HepG2 (cell line): Measurements from ENCODE around the gene PTPRE. TPM values are rescaled to one million over a fixed set of nuclear protein-coding genes. Genes with fewer than 3 reads are reported as not detected.

Experiments
- ATAC-seq: fragments of 200-7000 bp; cut with Tn5 transposase; 3 replicates; pipeline ENCODE4 v1.9.1; 2020; ENCODE audit warnings: mild to moderate bottlenecking, moderate library complexity
- BruUV-seq: library from RNA; stranded (reverse); fragments of 400-500 nt; replicated peaks from 2 replicates; lab custom pipeline; 2021; lab: Mats Ljungman, UMichigan
- CTCF ChIA-PET: fragments of 300-600 bp; formaldehyde crosslinking; extraction: SDS; loops from one replicate; lab custom pipeline; 2021; ENCODE audit warnings: low total read pairs, inconsistent platforms, low intra/inter-chr PET ratio; lab: Yijun Ruan, JAX
- POLR2A ChIA-PET: fragments of 350-600 bp; sonication (Branson Sonifier 250); formaldehyde crosslinking; loops from one replicate; lab custom pipeline; 2020; ENCODE audit warnings: antibody characterized with exemption, inconsistent platforms; lab: Yijun Ruan, JAX
- DNase-seq: peaks from one replicate; pipeline ENCODE4 v3.0.0-alpha.2; 2015; ENCODE audit warnings: low spot score
- FAIRE-seq: peaks from 3 replicates; lab custom pipeline; 2011; peaks lifted over from hg19 to GRCh38; lab: Jason Lieb, UNC
- H2AFZ ChIP-seq: one replicate; pipeline ENCODE4 v1.6.1; 2011; ENCODE audit warnings: low read length, inconsistent platforms
- H3K27ac ChIP-seq: fragments of 300-600 bp; 3 replicates; pipeline ENCODE4 v1.8.0; 2011; ENCODE audit warnings: mixed run types, mild to moderate bottlenecking, mixed read lengths, low read length, inconsistent platforms; ENCODE audit not compliant: insufficient read depth; ENCODE audit errors: extremely low read length
- H3K27me3 ChIP-seq, 2 experiments: fragments of 200-600 bp in 1 of 2; 2 replicates in 1 of 2; 3 replicates in 1 of 2; pipeline versions ENCODE4 v1.6.0 to v1.8.0; 2011; ENCODE audit warnings: low read length in 2 of 2, mild to moderate bottlenecking in 2 of 2, moderate library complexity in 2 of 2, inconsistent platforms in 1 of 2; ENCODE audit not compliant: insufficient read depth in 2 of 2, control insufficient read depth in 1 of 2
- H3K36me3 ChIP-seq, 2 experiments: fragments of 200-600 bp in 1 of 2; replicated peaks in 1 of 2; 2 replicates in 1 of 2; 3 replicates in 1 of 2; pipeline versions ENCODE4 v1.5.1 to v1.8.0; 2011; ENCODE audit warnings: low read length in 2 of 2, inconsistent platforms in 1 of 2; ENCODE audit not compliant: insufficient read depth in 2 of 2, control insufficient read depth in 1 of 2
- H3K4me1 ChIP-seq: 2 replicates; pipeline ENCODE4 v1.5.1; 2012; ENCODE audit warnings: low read length, inconsistent platforms; ENCODE audit not compliant: insufficient read depth
- H3K4me2 ChIP-seq: 2 replicates; pipeline ENCODE4 v1.6.0; 2011; ENCODE audit warnings: low read depth, low read length, inconsistent platforms
- H3K4me3 ChIP-seq, 3 experiments: fragments of 200-600 bp in 1 of 3; sonication (generic), shearing (Covaris generic) in 1 of 3; replicated peaks in 1 of 3; 2 replicates each; pipeline ENCODE4 v1.5.1; 2011 to 2016; ENCODE audit warnings: low read length in 3 of 3, inconsistent platforms in 2 of 3, low read depth in 2 of 3, mild to moderate bottlenecking in 2 of 3, control low read depth in 1 of 3, mixed read lengths in 1 of 3; ENCODE audit not compliant: insufficient read depth in 1 of 3
- H3K79me2 ChIP-seq: one replicate; pipeline ENCODE4 v1.6.1; 2011; ENCODE audit warnings: low read length, inconsistent platforms; ENCODE audit not compliant: insufficient read depth
- H3K9ac ChIP-seq: 2 replicates; pipeline ENCODE4 v1.6.0; 2011; ENCODE audit warnings: mild to moderate bottlenecking, low read depth, low read length, inconsistent platforms; ENCODE audit not compliant: insufficient read depth
- H3K9me3 ChIP-seq: 2 replicates; pipeline ENCODE4 v1.5.1; 2012; ENCODE audit warnings: mild to moderate bottlenecking, low read length
- H4K20me1 ChIP-seq: 2 replicates; pipeline ENCODE4 v1.6.0; 2011; ENCODE audit warnings: inconsistent platforms, mild to moderate bottlenecking, low read length, moderate library complexity; ENCODE audit not compliant: insufficient read depth
- CBX5 ChIP-seq: sonication (generic); formaldehyde crosslinking; IDR thresholded peaks from 2 replicates; pipeline ENCODE4 v1.4.0; 2020; ENCODE audit warnings: missing genetic modification reagents, borderline replicate concordance
- GABPB1 ChIP-seq: IDR thresholded peaks from 2 replicates; pipeline ENCODE4 v1.6.1; 2016; ENCODE audit warnings: mild to moderate bottlenecking, missing genetic modification reagents, moderate library complexity, missing compliant biosample characterization
- PBX2 ChIP-seq: IDR thresholded peaks from 2 replicates; pipeline ENCODE4 v1.6.1; 2016; ENCODE audit warnings: control low read depth
- SOX13 ChIP-seq, 3 experiments: fragments of 450-650 bp in 1 of 3; sonication (generic) in 1 of 3; formaldehyde crosslinking in 1 of 3; IDR thresholded peaks in 2 of 3; conservative IDR thresholded peaks in 1 of 3; 2 replicates each; pipeline versions ENCODE4 v1.5.0 to v1.6.1; 2016 to 2020; ENCODE audit warnings: antibody characterized with exemption in 1 of 3, mild to moderate bottlenecking in 1 of 3, missing compliant biosample characterization in 1 of 3, missing genetic modification reagents in 1 of 3, moderate library complexity in 1 of 3
- ZEB1 ChIP-seq: IDR thresholded peaks from 2 replicates; pipeline ENCODE4 v1.6.1; 2012; ENCODE audit warnings: mild to moderate bottlenecking, low read depth, inconsistent platforms; ENCODE audit not compliant: insufficient replicate concordance
- ZFP1 ChIP-seq: IDR thresholded peaks from 2 replicates; pipeline ENCODE4 v1.6.1; 2016
- ZFY ChIP-seq: sonication (generic); formaldehyde crosslinking; IDR thresholded peaks from 2 replicates; pipeline ENCODE4 v1.4.0; 2020; ENCODE audit warnings: missing genetic modification reagents
- ZMAT5 ChIP-seq: sonication (generic); formaldehyde crosslinking; IDR thresholded peaks from 2 replicates; pipeline ENCODE4 v1.5.0; 2020; ENCODE audit warnings: mild to moderate bottlenecking, low read depth, missing genetic modification reagents, borderline replicate concordance
- WGBS: methylation state at CpG from one replicate; pipeline ENCODE4 v1.1.6; 2017; ENCODE audit warnings: low lambda C conversion rate; 5-methylcytosine and 5-hydroxymethylcytosine counted together
- in situ Hi-C: cut with HindIII; loops from 2 replicates; pipeline ENCODE4 v1.10.0; 2017; ENCODE audit warnings: low pct_unique_long_range_greater_than_20kb; ENCODE audit not compliant: extremely low pct_ligation_motif_present
- intact Hi-C: fragments of 100-400 bp; cut with micrococcal nuclease; formaldehyde crosslinking; loops from one replicate; pipeline ENCODE4 v1.10.0; 2022; ENCODE audit not compliant: unreplicated experiment
- polyA plus RNA-seq, 8 experiments: library from polyadenylated mRNA; depleted of rRNA in 3 of 8; stranded (reverse) in 7 of 8; unstranded in 1 of 8; fragments of >200 nt; fragmentation: Illumina TruSeq in 4 of 8; extraction: Trizol in 4 of 8; gene quantifications; 2 replicates each; pipeline versions ENCODE4 v1.2.1 to v1.2.3, GENCODE V29; 2011 to 2016; ENCODE audit warnings: low read depth in 4 of 8, missing spikeins in 1 of 8, mixed read lengths in 1 of 8; ENCODE audit not compliant: insufficient read depth in 1 of 8
- total RNA-seq, 5 experiments: library from RNA; depleted of rRNA; stranded (reverse); fragments of >200 nt; fragmentation: Illumina TruSeq; extraction: Trizol; gene quantifications; 2 replicates each; pipeline ENCODE4 v1.2.3, GENCODE V29; 2016; ENCODE audit warnings: low read depth in 1 of 5
- TF ChIP-seq, protein P1 (sequence below): sonication (generic); formaldehyde crosslinking; IDR thresholded peaks from 2 replicates; pipeline ENCODE4 v1.8.0; 2022; ENCODE audit warnings: mild to moderate bottlenecking, missing genetic modification reagents, moderate library complexity
- TF ChIP-seq, protein P2 (sequence below): sonication (generic); formaldehyde crosslinking; IDR thresholded peaks from 2 replicates; pipeline ENCODE4 v1.4.0; 2020; ENCODE audit warnings: missing genetic modification reagents
- TF ChIP-seq, protein P3 (sequence below): sonication (generic); formaldehyde crosslinking; IDR thresholded peaks from 2 replicates; pipeline ENCODE4 v1.5.0; 2020; ENCODE audit warnings: mild to moderate bottlenecking, missing genetic modification reagents, borderline replicate concordance

Gene PTPRE
- total and polyA plus RNA-seq, 2 of the 13 experiments (the other 11 are each of a cell fraction or from before 2014, with no cell fraction given), result 0.01 to 0.02 TPM

- FAIRE-seq, result no peak
- BruUV-seq, result no TSS peak
- no peaks in the 10 kb centered on the region for H3K4me1 ChIP-seq
- no peak overlapping the region for H3K9ac ChIP-seq
- H3K9me3 ChIP-seq, result no peaks in the 10 kb centered on the region
- no peaks in the 10 kb centered on the region for H3K36me3 ChIP-seq
- ATAC-seq, result no peak
- H2AFZ ChIP-seq, result no peak overlapping the region
- no peak overlapping the region for H3K27ac ChIP-seq
- H3K4me3 ChIP-seq, result no peak overlapping the region
- no peak overlapping the region for H3K4me2 ChIP-seq
- intact Hi-C loops (no loop called here), in situ Hi-C loops (no loop called here)
- POLR2A ChIA-PET, result no interaction called here
- CTCF ChIA-PET, result no interaction called here
- H3K27me3 ChIP-seq, result peaks cover 7 to 45% of the 10 kb centered on the region in 2 experiments; a peak in 4 of 5 replicates
- no peak for DNase-seq
- no peaks in the 10 kb centered on the region for H3K79me2 ChIP-seq
- no peaks in the 10 kb centered on the region for H4K20me1 ChIP-seq
- 24% methylated on average over 17 of the region's 24 CpGs for WGBS
- TF ChIP-seq, protein P1, sequence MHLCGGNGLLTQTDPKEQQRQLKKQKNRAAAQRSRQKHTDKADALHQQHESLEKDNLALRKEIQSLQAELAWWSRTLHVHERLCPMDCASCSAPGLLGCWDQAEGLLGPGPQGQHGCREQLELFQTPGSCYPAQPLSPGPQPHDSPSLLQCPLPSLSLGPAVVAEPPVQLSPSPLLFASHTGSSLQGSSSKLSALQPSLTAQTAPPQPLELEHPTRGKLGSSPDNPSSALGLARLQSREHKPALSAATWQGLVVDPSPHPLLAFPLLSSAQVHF, result no peak
- TF ChIP-seq, protein P2, sequence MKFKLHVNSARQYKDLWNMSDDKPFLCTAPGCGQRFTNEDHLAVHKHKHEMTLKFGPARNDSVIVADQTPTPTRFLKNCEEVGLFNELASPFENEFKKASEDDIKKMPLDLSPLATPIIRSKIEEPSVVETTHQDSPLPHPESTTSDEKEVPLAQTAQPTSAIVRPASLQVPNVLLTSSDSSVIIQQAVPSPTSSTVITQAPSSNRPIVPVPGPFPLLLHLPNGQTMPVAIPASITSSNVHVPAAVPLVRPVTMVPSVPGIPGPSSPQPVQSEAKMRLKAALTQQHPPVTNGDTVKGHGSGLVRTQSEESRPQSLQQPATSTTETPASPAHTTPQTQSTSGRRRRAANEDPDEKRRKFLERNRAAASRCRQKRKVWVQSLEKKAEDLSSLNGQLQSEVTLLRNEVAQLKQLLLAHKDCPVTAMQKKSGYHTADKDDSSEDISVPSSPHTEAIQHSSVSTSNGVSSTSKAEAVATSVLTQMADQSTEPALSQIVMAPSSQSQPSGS (CRISPR knock-in tag), result no peak
- TF ChIP-seq ZMAT5 (CRISPR knock-in tag), result no peak
- no peak for TF ChIP-seq ZEB1
- TF ChIP-seq SOX13 (IDR thresholded peaks at IDR 0.05), result no peak
- TF ChIP-seq SOX13 (CRISPR knock-in tag; conservative IDR thresholded peaks at IDR 0.05 in 1 of 2, IDR thresholded peaks at IDR 0.05 in 1 of 2), result no peak
- TF ChIP-seq ZFP1 (CRISPR knock-in tag), result no peak
- TF ChIP-seq, protein P3, sequence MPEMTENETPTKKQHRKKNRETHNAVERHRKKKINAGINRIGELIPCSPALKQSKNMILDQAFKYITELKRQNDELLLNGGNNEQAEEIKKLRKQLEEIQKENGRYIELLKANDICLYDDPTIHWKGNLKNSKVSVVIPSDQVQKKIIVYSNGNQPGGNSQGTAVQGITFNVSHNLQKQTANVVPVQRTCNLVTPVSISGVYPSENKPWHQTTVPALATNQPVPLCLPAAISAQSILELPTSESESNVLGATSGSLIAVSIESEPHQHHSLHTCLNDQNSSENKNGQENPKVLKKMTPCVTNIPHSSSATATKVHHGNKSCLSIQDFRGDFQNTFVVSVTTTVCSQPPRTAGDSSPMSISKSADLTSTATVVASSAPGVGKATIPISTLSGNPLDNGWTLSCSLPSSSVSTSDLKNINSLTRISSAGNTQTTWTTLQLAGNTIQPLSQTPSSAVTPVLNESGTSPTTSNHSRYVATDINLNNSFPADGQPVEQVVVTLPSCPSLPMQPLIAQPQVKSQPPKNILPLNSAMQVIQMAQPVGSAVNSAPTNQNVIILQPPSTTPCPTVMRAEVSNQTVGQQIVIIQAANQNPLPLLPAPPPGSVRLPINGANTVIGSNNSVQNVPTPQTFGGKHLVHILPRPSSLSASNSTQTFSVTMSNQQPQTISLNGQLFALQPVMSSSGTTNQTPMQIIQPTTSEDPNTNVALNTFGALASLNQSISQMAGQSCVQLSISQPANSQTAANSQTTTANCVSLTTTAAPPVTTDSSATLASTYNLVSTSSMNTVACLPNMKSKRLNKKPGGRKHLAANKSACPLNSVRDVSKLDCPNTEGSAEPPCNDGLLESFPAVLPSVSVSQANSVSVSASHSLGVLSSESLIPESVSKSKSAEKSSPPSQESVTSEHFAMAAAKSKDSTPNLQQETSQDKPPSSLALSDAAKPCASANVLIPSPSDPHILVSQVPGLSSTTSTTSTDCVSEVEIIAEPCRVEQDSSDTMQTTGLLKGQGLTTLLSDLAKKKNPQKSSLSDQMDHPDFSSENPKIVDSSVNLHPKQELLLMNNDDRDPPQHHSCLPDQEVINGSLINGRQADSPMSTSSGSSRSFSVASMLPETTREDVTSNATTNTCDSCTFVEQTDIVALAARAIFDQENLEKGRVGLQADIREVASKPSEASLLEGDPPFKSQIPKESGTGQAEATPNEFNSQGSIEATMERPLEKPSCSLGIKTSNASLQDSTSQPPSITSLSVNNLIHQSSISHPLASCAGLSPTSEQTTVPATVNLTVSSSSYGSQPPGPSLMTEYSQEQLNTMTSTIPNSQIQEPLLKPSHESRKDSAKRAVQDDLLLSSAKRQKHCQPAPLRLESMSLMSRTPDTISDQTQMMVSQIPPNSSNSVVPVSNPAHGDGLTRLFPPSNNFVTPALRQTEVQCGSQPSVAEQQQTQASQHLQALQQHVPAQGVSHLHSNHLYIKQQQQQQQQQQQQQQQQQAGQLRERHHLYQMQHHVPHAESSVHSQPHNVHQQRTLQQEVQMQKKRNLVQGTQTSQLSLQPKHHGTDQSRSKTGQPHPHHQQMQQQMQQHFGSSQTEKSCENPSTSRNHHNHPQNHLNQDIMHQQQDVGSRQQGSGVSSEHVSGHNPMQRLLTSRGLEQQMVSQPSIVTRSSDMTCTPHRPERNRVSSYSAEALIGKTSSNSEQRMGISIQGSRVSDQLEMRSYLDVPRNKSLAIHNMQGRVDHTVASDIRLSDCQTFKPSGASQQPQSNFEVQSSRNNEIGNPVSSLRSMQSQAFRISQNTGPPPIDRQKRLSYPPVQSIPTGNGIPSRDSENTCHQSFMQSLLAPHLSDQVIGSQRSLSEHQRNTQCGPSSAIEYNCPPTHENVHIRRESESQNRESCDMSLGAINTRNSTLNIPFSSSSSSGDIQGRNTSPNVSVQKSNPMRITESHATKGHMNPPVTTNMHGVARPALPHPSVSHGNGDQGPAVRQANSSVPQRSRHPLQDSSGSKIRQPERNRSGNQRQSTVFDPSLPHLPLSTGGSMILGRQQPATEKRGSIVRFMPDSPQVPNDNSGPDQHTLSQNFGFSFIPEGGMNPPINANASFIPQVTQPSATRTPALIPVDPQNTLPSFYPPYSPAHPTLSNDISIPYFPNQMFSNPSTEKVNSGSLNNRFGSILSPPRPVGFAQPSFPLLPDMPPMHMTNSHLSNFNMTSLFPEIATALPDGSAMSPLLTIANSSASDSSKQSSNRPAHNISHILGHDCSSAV, result no peak
- TF ChIP-seq PBX2 (CRISPR knock-in tag), result no peak
- TF ChIP-seq ZFY (CRISPR knock-in tag), result no peak
- no peak for TF ChIP-seq GABPB1 (CRISPR knock-in tag)
- no peak for TF ChIP-seq CBX5 (CRISPR knock-in tag)
Observed at GRCh38 chr10:128028508-128029289, 121.8 kb downstream of the PTPRE start.
